Activated CD8-positive, alpha-beta memory T cell treated with anti-CD3 and anti-CD28 coated beads, Interleukin-2, amount 10 ng/mL, durations not matched to agents 7 days and 5 days (primary cell): Measurements from ENCODE around the gene BRICD5. TPM values are rescaled to one million over a fixed set of nuclear protein-coding genes. Genes with fewer than 3 reads are reported as not detected.

Experiments
- ATAC-seq: fragments of 150-1000 bp; cut with Tn5 transposase; one replicate; pipeline ENCODE4 v1.10.0; 2021; ENCODE audit warnings: moderate library complexity
- CTCF ChIA-PET: fragments of 350-600 bp; sonication (Branson Sonifier 250); formaldehyde crosslinking; loops from one replicate; lab custom pipeline; 2021; ENCODE audit warnings: antibody characterized with exemption; lab: Charles Lee
- DNase-seq: peaks from one replicate; pipeline ENCODE4 v3.0.0-alpha.2; 2020
- H3K27ac Mint-ChIP-seq: one replicate; pipeline ENCODE4 v1.8.0; 2021; ENCODE audit warnings: mild to moderate bottlenecking, mixed read lengths
- H3K27me3 Mint-ChIP-seq: one replicate; pipeline ENCODE4 v1.8.0; 2021; ENCODE audit warnings: mixed read lengths
- H3K36me3 Mint-ChIP-seq: one replicate; pipeline ENCODE4 v1.8.0; 2021; ENCODE audit warnings: mild to moderate bottlenecking, mixed read lengths
- H3K4me1 Mint-ChIP-seq: one replicate; pipeline ENCODE4 v1.8.0; 2021; ENCODE audit warnings: mixed read lengths
- H3K4me3 Mint-ChIP-seq: one replicate; pipeline ENCODE4 v1.8.0; 2021; ENCODE audit warnings: mild to moderate bottlenecking, moderate library complexity, mixed read lengths
- H3K9me3 Mint-ChIP-seq: one replicate; pipeline ENCODE4 v1.8.0; 2022; ENCODE audit warnings: low read depth, mixed read lengths
- total RNA-seq, 2 experiments: library from RNA; stranded (reverse); gene quantifications; one replicate each; pipeline ENCODE4 v1.2.3, GENCODE V29; 2021

The BRICD5 gene
- total RNA-seq, 2 experiments from 2014 or later: 13.2 to 20.4 TPM

GRCh38 chr16:2223942-2224486 lies 13.4 kb upstream of the BRICD5 start:
- DNase-seq (peak; percentile 65), ATAC-seq (peak; percentile 25)
- CTCF ChIA-PET: interaction anchor here (1.4 kb wide), 1 partner anchor 116 kb away, joined by 3 read pairs; the partner anchor contains the start of gene ABCA3
- H3K27me3 Mint-ChIP-seq: no peaks in the 10 kb centered on the region
- H3K4me1 Mint-ChIP-seq: peaks cover 22% of the 10 kb centered on the region
- H3K9me3 Mint-ChIP-seq: no peaks in the 10 kb centered on the region
- H3K4me3 Mint-ChIP-seq: peak overlapping the region; percentile 78
- H3K36me3 Mint-ChIP-seq: no peaks in the 10 kb centered on the region
- H3K27ac Mint-ChIP-seq: peak overlapping the region; percentile 76

GRCh38 chr16:2223221-2223941 lies 12.7 kb upstream of the BRICD5 start, which contains the start of gene E4F1:
Gene E4F1 (plus strand): TSS chr16:2223591. CDS start chr16:2223614, 23 bp downstream.
- no peaks in the 10 kb centered on the region for H3K27me3 Mint-ChIP-seq
- ATAC-seq (peak; percentile 97), DNase-seq (peak; percentile 100)
- peaks cover 22% of the 10 kb centered on the region for H3K4me1 Mint-ChIP-seq
- no peaks in the 10 kb centered on the region for H3K9me3 Mint-ChIP-seq
- CTCF ChIA-PET: interaction anchor here (1.0 to 1.4 kb wide), 4 partner anchors 9 to 117 kb away, joined by 3 to 4 read pairs (median 3); partner anchors contain the start of genes ABCA3 and PGP
- peak within 1 kb of the TSS; percentile 78 for H3K4me3 Mint-ChIP-seq
- peak within 1 kb of the TSS; percentile 76 for H3K27ac Mint-ChIP-seq
- H3K36me3 Mint-ChIP-seq: no peaks in the 10 kb centered on the region

- Mint-ChIP-seq H3K9me3 (no peaks in the 10 kb centered on the region), H3K27ac (peak overlapping the region; percentile 57), H3K36me3 (peaks cover 6% of the 10 kb centered on the region), H3K4me1 (peaks cover 22% of the 10 kb centered on the region), H3K4me3 (peak overlapping the region; percentile 36), H3K27me3 (no peaks in the 10 kb centered on the region)
- ATAC-seq (no peak), DNase-seq (no peak)
- CTCF ChIA-PET: interaction anchor here (1.2 to 1.6 kb wide), 2 partner anchors 10 to 35 kb away, joined by 3 to 5 read pairs; partner anchors contain the start of gene ECI1
Measured at GRCh38 chr16:2216330-2216729, 5.7 kb upstream of the BRICD5 start.

GRCh38 chr16:2214719-2214968 lies 4.0 kb upstream of the BRICD5 start, which contains the start of gene PGP:
Gene PGP (minus strand): TSS chr16:2214840. CDS start chr16:2214777, 63 bp downstream.
- ATAC-seq (peak; percentile 96), DNase-seq (no peak)
- CTCF ChIA-PET: interaction anchor here (0.6 to 1.6 kb wide), 9 partner anchors 8 to 74 kb away, joined by 3 to 9 read pairs (median 3); partner anchors contain the start of gene ECI1

GRCh38 chr16:2213817-2214718 lies 3.4 kb upstream of the BRICD5 start:
- peak overlapping the region; percentile 75 for H3K4me3 Mint-ChIP-seq
- H3K27ac Mint-ChIP-seq: peak overlapping the region; percentile 76
- ATAC-seq (no peak), DNase-seq (no peak)
- CTCF ChIA-PET: interaction anchor here (0.6 to 1.4 kb wide), 6 partner anchors 8 to 74 kb away, joined by 3 to 9 read pairs (median 3); partner anchors contain the start of gene ECI1
- H3K4me1 Mint-ChIP-seq: peaks cover 22% of the 10 kb centered on the region
- H3K36me3 Mint-ChIP-seq: peaks cover 6% of the 10 kb centered on the region
- H3K27me3 Mint-ChIP-seq: no peaks in the 10 kb centered on the region
- no peaks in the 10 kb centered on the region for H3K9me3 Mint-ChIP-seq

More at GRCh38 chr16:2214719-2214968, 4.0 kb upstream of the BRICD5 start, which contains the start of gene PGP:
- Mint-ChIP-seq H3K4me3 (peak within 1 kb of the TSS; percentile 89), H3K9me3 (no peaks in the 10 kb centered on the region), H3K36me3 (peaks cover 6% of the 10 kb centered on the region), H3K27ac (peak within 1 kb of the TSS; percentile 91), H3K4me1 (peaks cover 22% of the 10 kb centered on the region), H3K27me3 (no peaks in the 10 kb centered on the region)

- Mint-ChIP-seq H3K9me3 (no peaks in the 10 kb centered on the region), H3K4me3 (peak overlapping the region; percentile 75), H3K36me3 (peaks cover 8% of the 10 kb centered on the region), H3K4me1 (peaks cover 23% of the 10 kb centered on the region), H3K27ac (peak overlapping the region; percentile 76), H3K27me3 (no peaks in the 10 kb centered on the region)
- ATAC-seq: no peak
- no peak for DNase-seq
- CTCF ChIA-PET: interaction anchor here (1.3 kb wide), 1 partner anchor 10 kb away, joined by 3 read pairs; the partner anchor contains the start of gene E4F1
Measured at GRCh38 chr16:2212362-2213324, 2.0 kb upstream of the BRICD5 start.

- CTCF ChIA-PET: interaction anchor here (0.6 to 1.3 kb wide), 2 partner anchors 11 to 69 kb away, joined by 3 to 5 read pairs; partner anchors contain the start of gene E4F1
- no peak overlapping the region for H3K4me3 Mint-ChIP-seq
- H3K27me3 Mint-ChIP-seq: no peaks in the 10 kb centered on the region
- H3K27ac Mint-ChIP-seq: peak overlapping the region; percentile 16
- H3K9me3 Mint-ChIP-seq: no peaks in the 10 kb centered on the region
- H3K4me1 Mint-ChIP-seq: peaks cover 29% of the 10 kb centered on the region
- H3K36me3 Mint-ChIP-seq: peaks cover 11% of the 10 kb centered on the region
- DNase-seq (no peak), ATAC-seq (no peak)
Measured at GRCh38 chr16:2211923-2212347, 1.3 kb upstream of the BRICD5 start.

GRCh38 chr16:2210009-2210332 lies 692 bp downstream of the BRICD5 start:
- Mint-ChIP-seq H3K27ac (no peak overlapping the region), H3K36me3 (peaks cover 14% of the 10 kb centered on the region), H3K4me3 (no peak overlapping the region), H3K27me3 (no peaks in the 10 kb centered on the region), H3K9me3 (no peaks in the 10 kb centered on the region), H3K4me1 (peaks cover 32% of the 10 kb centered on the region)
- no peak for DNase-seq
- ATAC-seq: no peak
- CTCF ChIA-PET: no interaction called here

GRCh38 chr16:2209258-2210008 lies 1.2 kb downstream of the BRICD5 start:
- Mint-ChIP-seq H3K36me3 (peaks cover 16% of the 10 kb centered on the region), H3K27me3 (no peaks in the 10 kb centered on the region), H3K4me3 (no peak overlapping the region), H3K27ac (no peak overlapping the region), H3K4me1 (peaks cover 35% of the 10 kb centered on the region), H3K9me3 (no peaks in the 10 kb centered on the region)
- CTCF ChIA-PET: no interaction called here
- DNase-seq (no peak), ATAC-seq (no peak)

- Mint-ChIP-seq H3K27ac (no peak overlapping the region), H3K27me3 (no peaks in the 10 kb centered on the region), H3K9me3 (no peaks in the 10 kb centered on the region), H3K4me3 (no peak overlapping the region), H3K4me1 (peaks cover 37% of the 10 kb centered on the region), H3K36me3 (peaks cover 16% of the 10 kb centered on the region)
- DNase-seq: no peak
- CTCF ChIA-PET: no interaction called here
- no peak for ATAC-seq
Measured at GRCh38 chr16:2208772-2209171, 1.9 kb downstream of the BRICD5 start.

- Mint-ChIP-seq H3K27me3 (no peaks in the 10 kb centered on the region), H3K36me3 (peaks cover 14% of the 10 kb centered on the region), H3K4me1 (peaks cover 36% of the 10 kb centered on the region), H3K4me3 (no peak overlapping the region), H3K9me3 (no peaks in the 10 kb centered on the region), H3K27ac (no peak overlapping the region)
- ATAC-seq (no peak), DNase-seq (no peak)
- CTCF ChIA-PET: no interaction called here
Measured at GRCh38 chr16:2208308-2208707, 2.4 kb downstream of the BRICD5 start.
